GM12878 (cell line): ENCODE results near the gene INTS7. TPM values are rescaled to one million over a fixed set of nuclear protein-coding genes. Genes with fewer than 3 reads are reported as not detected.

Experiments
- ATAC-seq: fragments of 200-7000 bp; cut with Tn5 transposase; 3 replicates; pipeline ENCODE4 v1.9.1; 2020; ENCODE audit warnings: mild to moderate bottlenecking, moderate library complexity
- BruUV-seq: library from RNA; stranded (reverse); fragments of 400-500 nt; replicated peaks from 2 replicates; lab custom pipeline; 2021; lab: Mats Ljungman, UMichigan
- CTCF ChIA-PET: fragments of 300-600 bp; sonication (Branson Sonifier 250); formaldehyde crosslinking; extraction: SDS; loops from one replicate; lab custom pipeline; 2021; ENCODE audit warnings: inconsistent platforms; lab: Yijun Ruan, JAX
- POLR2A ChIA-PET: fragments of 350-600 bp; formaldehyde crosslinking; extraction: SDS; loops from one replicate; lab custom pipeline; 2021; ENCODE audit warnings: inconsistent platforms; lab: Charles Lee
- RAD21 ChIA-PET: fragments of 300-600 bp; sonication (Branson Sonifier 250); formaldehyde crosslinking; loops from one replicate; lab custom pipeline; 2023; ENCODE audit warnings: antibody characterized with exemption; ENCODE audit not compliant: unreplicated experiment; lab: Charles Lee
- SMC1A ChIA-PET: fragments of 300-600 bp; sonication (Branson Sonifier 250); formaldehyde crosslinking; loops from one replicate; lab custom pipeline; 2023; ENCODE audit not compliant: unreplicated experiment, uncharacterized antibody; lab: Charles Lee
- DNase-seq: peaks from one replicate; pipeline ENCODE4 v3.0.0-alpha.2; 2011; ENCODE audit warnings: low read depth, low spot score
- FAIRE-seq: peaks from 3 replicates; lab custom pipeline; 2011; peaks lifted over from hg19 to GRCh38; lab: Jason Lieb, UNC
- H2AFZ ChIP-seq: 2 replicates; pipeline ENCODE4 v1.6.0; 2011; ENCODE audit warnings: low read depth, low read length, control low read depth; ENCODE audit not compliant: control insufficient read depth
- H3K27ac ChIP-seq: 2 replicates; pipeline ENCODE4 v1.5.1; 2011; ENCODE audit warnings: control low read depth; ENCODE audit not compliant: control insufficient read depth, insufficient read depth
- H3K27me3 ChIP-seq, 2 experiments: replicated peaks in 1 of 2; 2 replicates each; pipeline versions ENCODE4 v1.6.0 to v1.6.1; 2011; ENCODE audit warnings: low read length in 1 of 2; ENCODE audit not compliant: control insufficient read depth in 2 of 2, insufficient read depth in 2 of 2
- H3K36me3 ChIP-seq, 2 experiments: 2 replicates each; pipeline ENCODE4 v1.5.1; 2011; ENCODE audit warnings: low read length in 1 of 2; ENCODE audit not compliant: control insufficient read depth in 2 of 2, insufficient read depth in 2 of 2
- H3K4me1 ChIP-seq: 2 replicates; pipeline ENCODE4 v1.6.1; 2011; ENCODE audit warnings: mild to moderate bottlenecking, low read length, moderate library complexity, mixed read lengths; ENCODE audit not compliant: control insufficient read depth, insufficient read depth
- H3K4me2 ChIP-seq: 2 replicates; pipeline ENCODE4 v1.6.0; 2011; ENCODE audit warnings: control low read depth; ENCODE audit not compliant: control insufficient read depth, insufficient read depth
- H3K4me3 ChIP-seq: fragments of 200-600 bp; sonication (generic); 2 replicates; pipeline ENCODE4 v1.5.1; 2016
- H3K79me2 ChIP-seq: 2 replicates; pipeline ENCODE4 v1.6.0; 2011; ENCODE audit warnings: low read length; ENCODE audit not compliant: control insufficient read depth, insufficient read depth
- H3K9ac ChIP-seq: 2 replicates; pipeline ENCODE4 v1.8.0; 2011; ENCODE audit warnings: low read length, control low read depth, mixed read lengths; ENCODE audit not compliant: control insufficient read depth, insufficient read depth
- H3K9me3 ChIP-seq: replicated peaks from 3 replicates; pipeline ENCODE4 v1.5.1; 2011; ENCODE audit warnings: mild to moderate bottlenecking, low read length; ENCODE audit not compliant: control insufficient read depth, insufficient read depth
- H4K20me1 ChIP-seq: 2 replicates; pipeline ENCODE4 v1.6.0; 2011; ENCODE audit not compliant: control insufficient read depth, insufficient read depth
- BHLHE40 ChIP-seq, 2 experiments: fragments of 450-650 bp in 1 of 2; IDR thresholded peaks; 2 replicates each; pipeline ENCODE4 v1.6.1; 2011 to 2017; ENCODE audit warnings: low read depth in 2 of 2, borderline replicate concordance in 1 of 2, improper control_type of control experiment in 1 of 2, low read length in 1 of 2, mild to moderate bottlenecking in 1 of 2
- MLLT1 ChIP-seq: fragments of 450-650 bp; IDR thresholded peaks from 2 replicates; pipeline ENCODE4 v1.6.1; 2016; ENCODE audit warnings: mild to moderate bottlenecking
- MXI1 ChIP-seq: fragments of 150-350 bp; IDR thresholded peaks from 2 replicates; pipeline ENCODE4 v1.6.1; 2011; ENCODE audit warnings: low read depth, mild to moderate bottlenecking, inconsistent platforms, low read length, improper control_type of control experiment
- NBN ChIP-seq: fragments of 450-650 bp; IDR thresholded peaks from 2 replicates; pipeline ENCODE4 v1.6.1; 2016
- NFIC ChIP-seq: IDR thresholded peaks from 2 replicates; pipeline ENCODE4 v1.6.1; 2012; ENCODE audit warnings: low read depth, mild to moderate bottlenecking, inconsistent platforms, low read length, moderate library complexity
- PKNOX1 ChIP-seq: fragments of 450-650 bp; IDR thresholded peaks from 2 replicates; pipeline ENCODE4 v1.6.1; 2016; ENCODE audit warnings: mild to moderate bottlenecking
- PRDM15 ChIP-seq: fragments of 450-650 bp; formaldehyde crosslinking; IDR thresholded peaks from 2 replicates; pipeline ENCODE4 v1.4.0; 2020; ENCODE audit warnings: mild to moderate bottlenecking, moderate library complexity
- SMAD1 ChIP-seq: fragments of 450-650 bp; IDR thresholded peaks from 2 replicates; pipeline ENCODE4 v1.6.1; 2018; ENCODE audit warnings: mild to moderate bottlenecking, low read depth; ENCODE audit not compliant: partially characterized antibody
- TCF3 ChIP-seq: IDR thresholded peaks from 2 replicates; pipeline ENCODE4 v1.6.1; 2012; ENCODE audit warnings: low read depth, mild to moderate bottlenecking, low read length, borderline replicate concordance; ENCODE audit not compliant: insufficient read depth
- ZSCAN29 ChIP-seq: fragments of 450-650 bp; IDR thresholded peaks from 2 replicates; pipeline ENCODE4 v1.6.1; 2017; ENCODE audit warnings: mild to moderate bottlenecking, moderate library complexity
- in situ Hi-C: fragments of 300-500 bp; cut with MboI; formaldehyde crosslinking; loops from 9 replicates; pipeline ENCODE4 v1.14.3; 2018; ENCODE audit warnings: mixed read lengths
- intact Hi-C: fragments of 100-400 bp; cut with micrococcal nuclease; formaldehyde crosslinking; loops from one replicate; pipeline ENCODE4 v1.14.2; 2022; ENCODE audit not compliant: unreplicated experiment
- polyA plus RNA-seq, 11 experiments: library from polyadenylated mRNA; depleted of rRNA in 4 of 11; unstranded in 6 of 11; stranded (reverse) in 5 of 11; fragments of >200 nt; fragmentation: Nextera tagmentation in 4 of 11; fragmentation: Illumina TruSeq in 1 of 11; extraction: Ambion mirVana in 4 of 11; extraction: Trizol in 1 of 11; gene quantifications; 1 replicate in 1 of 11; 2 replicates in 10 of 11; pipeline versions ENCODE4 v1.2.1 to v1.2.3, GENCODE V29; 2011 to 2016; ENCODE audit warnings: inconsistent platforms in 2 of 11, missing spikeins in 2 of 11, low read depth in 1 of 11
- total RNA-seq, 4 experiments: library from RNA; depleted of rRNA in 3 of 4; stranded (reverse); fragments of >200 nt in 3 of 4; fragmentation: Illumina TruSeq in 1 of 4; extraction: Trizol in 1 of 4; gene quantifications; 2 replicates each; pipeline versions ENCODE4 v1.2.1 to v1.2.3, GENCODE V29; 2013 to 2021

The INTS7 gene
- total and polyA plus RNA-seq, 10 of the 15 experiments (the other 5 are each of a cell fraction or from before 2014, with no cell fraction given), result 17.1 to 49.1 (median 26.8) TPM

- TF ChIP-seq ZSCAN29, result no peak
These were observed 9.5 kb upstream of the INTS7 start (continued) for GRCh38 chr1:212044851-212045250.

GRCh38 chr1:212042436-212042835 lies 7.1 kb upstream of the INTS7 start:
- no TSS peak for BruUV-seq
- Histone ChIP-seq H3K27ac (no peak overlapping the region), H3K9me3 (no peaks in the 10 kb centered on the region; the same call in 2 of the 3 replicates), H3K4me1 (peaks cover 3% of the 10 kb centered on the region; the same call in 1 of the 2 replicates), H3K9ac (no peak overlapping the region), H4K20me1 (no peaks in the 10 kb centered on the region), H3K4me3 (0 out of 2 replicates have a peak overlapping the region, but pooled peaks have one; percentile 10), H3K27me3 (no peaks in the 10 kb centered on the region), H3K79me2 (peaks cover 64% of the 10 kb centered on the region), H3K36me3 (peaks cover 5 to 7% of the 10 kb centered on the region in 2 experiments), H3K4me2 (no peak overlapping the region), H2AFZ (no peak overlapping the region; the same call in 1 of the 2 replicates)
- SMC1A ChIA-PET, result interaction anchor here (1.3 to 1.8 kb wide), 2 partner anchors 27 to 248 kb away, joined by 3 to 4 read pairs; no protein-coding TSS in a partner anchor
- in situ Hi-C loops (no loop called here), intact Hi-C loops (no loop called here)
- FAIRE-seq (no peak), ATAC-seq (no peak), DNase-seq (no peak)
- RAD21 ChIA-PET, result interaction anchor here (1.4 to 10.4 kb wide), 4 partner anchors 14 to 362 kb away, joined by 5 to 177 read pairs (median 8); no protein-coding TSS in a partner anchor
- POLR2A ChIA-PET, result no interaction called here
- CTCF ChIA-PET, result interaction anchor here (11.8 kb wide), 1 partner anchor 344 kb away, joined by 199 read pairs; no protein-coding TSS in a partner anchor
- TF ChIP-seq MLLT1 (no peak), PKNOX1 (no peak), NFIC (no peak), SMAD1 (no peak), TCF3 (no peak), MXI1 (no peak), NBN (no peak), PRDM15 (CRISPR knock-in tag) (no peak), BHLHE40 (IDR thresholded peaks at IDR 0.05; ENCODE audit: borderline replicate concordance in 1 of 2, low read depth in 2 of 2, low read length in 1 of 2) (no peak)
